SU-DHL-6 (cell line): ENCODE data around the gene NTRK3.

Experiments
- H2AFZ ChIP-seq: fragments of 200-600 bp; sonication (generic); 2 replicates; pipeline ENCODE4 v1.6.1; 2014; ENCODE audit warnings: low read depth, mild to moderate bottlenecking, moderate library complexity, mixed read lengths, antibody characterized with exemption, low read length; ENCODE audit not compliant: severe bottlenecking
- H3F3A ChIP-seq: fragments of 200-600 bp; shearing (Covaris generic); 2 replicates; pipeline ENCODE4 v1.6.0; 2016; ENCODE audit warnings: antibody characterized with exemption, mild to moderate bottlenecking; ENCODE audit not compliant: insufficient read depth
- H3K27ac ChIP-seq: fragments of 200-600 bp; sonication (generic); 2 replicates; pipeline ENCODE4 v1.5.1; 2016; ENCODE audit warnings: low read depth, mild to moderate bottlenecking, low read length, moderate library complexity, mixed read lengths
- H3K27me3 ChIP-seq: fragments of 200-600 bp; sonication (generic), shearing (Covaris generic); 2 replicates; pipeline ENCODE4 v1.6.0; 2014; ENCODE audit warnings: mild to moderate bottlenecking, low read length
- H3K36me3 ChIP-seq: fragments of 200-600 bp; sonication (generic); 2 replicates; pipeline ENCODE4 v1.6.1; 2014; ENCODE audit warnings: mild to moderate bottlenecking, low read length, mixed read lengths
- H3K4me2 ChIP-seq: fragments of 300-600, 200-600 bp; shearing (Covaris generic), sonication (generic); 2 replicates; pipeline ENCODE4 v1.6.0; 2014; ENCODE audit warnings: low read length, low read depth, mild to moderate bottlenecking; ENCODE audit not compliant: poor library complexity, severe bottlenecking
- H3K4me3 ChIP-seq: fragments of 200-600 bp; sonication (generic); 2 replicates; pipeline ENCODE4 v1.5.1; 2014; ENCODE audit warnings: antibody characterized with exemption, low read length, mild to moderate bottlenecking, mixed read lengths; ENCODE audit not compliant: insufficient read depth, poor library complexity, severe bottlenecking
- H3K79me2 ChIP-seq: fragments of 200-600 bp; sonication (generic); 2 replicates; pipeline ENCODE4 v1.6.1; 2014; ENCODE audit warnings: mild to moderate bottlenecking, low read length, moderate library complexity; ENCODE audit not compliant: insufficient read depth
- H3K9ac ChIP-seq: fragments of 200-600 bp; sonication (generic); 2 replicates; pipeline ENCODE4 v1.7.0; 2014; ENCODE audit warnings: mild to moderate bottlenecking, low read length
- H3K9me2 ChIP-seq: fragments of 200-600 bp; sonication (generic); replicated peaks from 2 replicates; pipeline ENCODE4 v1.6.1; 2014; ENCODE audit warnings: low read length; ENCODE audit not compliant: insufficient read depth
- H3K9me3 ChIP-seq: fragments of 200-600 bp; sonication (generic); 2 replicates; pipeline ENCODE4 v1.6.1; 2014; ENCODE audit warnings: low read length, mixed read lengths; ENCODE audit not compliant: insufficient read depth
- H4K20me1 ChIP-seq: fragments of 200-600 bp; sonication (generic); 2 replicates; pipeline ENCODE4 v1.6.1; 2014; ENCODE audit warnings: low read depth, mild to moderate bottlenecking, antibody characterized with exemption, low read length, moderate library complexity, mixed read lengths
- EZH2phosphoT487 ChIP-seq: fragments of 200-600 bp; sonication (generic), shearing (Covaris generic); conservative IDR thresholded peaks from 2 replicates; pipeline ENCODE4 v1.6.1; 2018; ENCODE audit warnings: mild to moderate bottlenecking, antibody characterized with exemption, low read length, moderate library complexity, mixed read lengths
- TF ChIP-seq, protein P1 (sequence below): fragments of 200-600 bp; sonication (generic); IDR thresholded peaks from one replicate; pipeline ENCODE4 v1.5.1; 2017; ENCODE audit warnings: antibody characterized with exemption, mild to moderate bottlenecking, low read length, moderate library complexity; ENCODE audit not compliant: insufficient read depth, poor library complexity, severe bottlenecking

The NTRK3 gene

DNA sequence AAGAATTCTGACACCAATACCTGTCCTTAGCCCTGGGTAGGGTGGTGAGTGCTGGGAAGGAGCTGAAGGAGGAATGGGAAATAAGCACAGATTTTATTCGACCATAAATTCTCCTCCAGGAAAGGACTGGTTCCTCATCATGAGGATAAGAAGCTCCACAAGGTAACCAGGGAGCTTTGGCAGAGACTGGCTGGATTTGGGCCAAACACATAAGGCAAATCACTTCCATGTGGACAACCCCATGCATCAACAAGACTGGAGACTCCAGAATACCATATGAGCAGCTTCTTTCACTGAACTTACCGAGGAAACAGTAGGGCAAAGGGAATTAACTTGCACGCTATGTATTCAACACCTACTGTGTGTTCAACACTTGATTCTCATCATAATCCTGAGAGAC, 312.5 kb downstream of the NTRK3 start:
- Histone ChIP-seq H3K4me2 (no peak overlapping the region), H3K27me3 (no peaks in the 10 kb centered on the region), H3F3A (no peaks in the 10 kb centered on the region), H3K79me2 (no peaks in the 10 kb centered on the region), H3K9me3 (no peaks in the 10 kb centered on the region), H3K27ac (no peak overlapping the region), H2AFZ (no peak overlapping the region), H3K36me3 (no peaks in the 10 kb centered on the region), H3K9ac (no peak overlapping the region), H3K4me3 (no peak overlapping the region), H3K9me2 (no peaks in the 10 kb centered on the region), H4K20me1 (no peaks in the 10 kb centered on the region)
- no peak for TF ChIP-seq EZH2phosphoT487
- TF ChIP-seq, protein P1, sequence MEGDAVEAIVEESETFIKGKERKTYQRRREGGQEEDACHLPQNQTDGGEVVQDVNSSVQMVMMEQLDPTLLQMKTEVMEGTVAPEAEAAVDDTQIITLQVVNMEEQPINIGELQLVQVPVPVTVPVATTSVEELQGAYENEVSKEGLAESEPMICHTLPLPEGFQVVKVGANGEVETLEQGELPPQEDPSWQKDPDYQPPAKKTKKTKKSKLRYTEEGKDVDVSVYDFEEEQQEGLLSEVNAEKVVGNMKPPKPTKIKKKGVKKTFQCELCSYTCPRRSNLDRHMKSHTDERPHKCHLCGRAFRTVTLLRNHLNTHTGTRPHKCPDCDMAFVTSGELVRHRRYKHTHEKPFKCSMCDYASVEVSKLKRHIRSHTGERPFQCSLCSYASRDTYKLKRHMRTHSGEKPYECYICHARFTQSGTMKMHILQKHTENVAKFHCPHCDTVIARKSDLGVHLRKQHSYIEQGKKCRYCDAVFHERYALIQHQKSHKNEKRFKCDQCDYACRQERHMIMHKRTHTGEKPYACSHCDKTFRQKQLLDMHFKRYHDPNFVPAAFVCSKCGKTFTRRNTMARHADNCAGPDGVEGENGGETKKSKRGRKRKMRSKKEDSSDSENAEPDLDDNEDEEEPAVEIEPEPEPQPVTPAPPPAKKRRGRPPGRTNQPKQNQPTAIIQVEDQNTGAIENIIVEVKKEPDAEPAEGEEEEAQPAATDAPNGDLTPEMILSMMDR = no peak

DNA sequence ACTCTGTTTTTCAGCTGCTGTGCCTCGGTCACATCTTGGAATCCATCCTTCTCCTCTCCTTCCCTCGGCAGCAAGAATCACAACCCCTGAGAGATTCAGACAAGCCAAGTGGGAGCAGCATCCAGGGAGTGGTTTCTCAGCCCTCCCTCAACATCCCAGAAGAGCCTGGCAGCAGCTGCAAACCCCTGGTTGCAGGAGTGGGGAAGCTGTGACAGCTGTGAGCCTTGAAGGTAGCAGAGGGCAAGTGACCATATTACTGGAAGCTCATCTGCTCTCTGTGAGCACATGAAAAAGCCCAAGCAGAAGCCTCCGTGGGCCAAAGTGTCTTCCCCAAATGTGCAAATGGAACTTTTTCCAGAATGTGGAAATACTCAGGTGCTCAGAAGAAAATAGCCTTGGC, 312.9 kb downstream of the NTRK3 start:
- Histone ChIP-seq H3K79me2 (no peaks in the 10 kb centered on the region), H2AFZ (no peak overlapping the region), H3K36me3 (no peaks in the 10 kb centered on the region), H3K4me2 (no peak overlapping the region), H3K9me2 (no peaks in the 10 kb centered on the region), H3K9ac (no peak overlapping the region), H3K27ac (no peak overlapping the region), H4K20me1 (no peaks in the 10 kb centered on the region), H3K9me3 (no peaks in the 10 kb centered on the region), H3K27me3 (no peaks in the 10 kb centered on the region), H3F3A (no peaks in the 10 kb centered on the region), H3K4me3 (no peak overlapping the region)
- TF ChIP-seq, protein P1 = no peak
- TF ChIP-seq EZH2phosphoT487 = no peak

DNA sequence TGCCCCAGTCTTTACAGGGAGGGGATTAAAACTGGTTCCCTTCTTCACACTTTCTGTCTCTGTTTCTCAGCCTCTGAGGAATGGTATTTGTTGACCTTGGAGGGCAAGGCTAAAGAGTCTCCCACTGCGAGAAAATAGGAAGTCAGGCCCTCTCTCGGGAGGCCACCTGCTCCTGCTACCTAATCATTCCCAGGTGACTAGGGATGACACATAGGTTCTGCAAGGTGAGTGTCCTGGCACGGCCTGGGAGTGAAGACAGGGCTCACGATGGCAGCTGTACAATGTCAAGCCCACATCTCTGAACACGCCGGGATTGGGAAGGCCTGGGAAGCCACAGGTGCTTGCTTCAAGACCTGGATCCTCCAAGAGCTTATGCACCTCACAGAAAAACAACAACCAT, 314.2 kb downstream of the NTRK3 start:
- H3K27ac ChIP-seq = no peak overlapping the region
- no peaks in the 10 kb centered on the region for H3F3A ChIP-seq
- no peaks in the 10 kb centered on the region for H3K36me3 ChIP-seq
- H3K9me2 ChIP-seq = no peaks in the 10 kb centered on the region
- no peak overlapping the region for H2AFZ ChIP-seq
- no peaks in the 10 kb centered on the region for H3K79me2 ChIP-seq
- no peak overlapping the region for H3K9ac ChIP-seq
- H3K27me3 ChIP-seq = no peaks in the 10 kb centered on the region
- H3K4me3 ChIP-seq = no peak overlapping the region
- no peaks in the 10 kb centered on the region for H4K20me1 ChIP-seq
- H3K9me3 ChIP-seq = no peaks in the 10 kb centered on the region
- no peak overlapping the region for H3K4me2 ChIP-seq
- no peak for TF ChIP-seq EZH2phosphoT487
- TF ChIP-seq, protein P1 = no peak
